Left ventricle myocardium inferior (tissue), 1 donor: Measurements from ENCODE around the gene PPP1R9A. TPM values are rescaled to one million over a fixed set of nuclear protein-coding genes. Genes with fewer than 3 reads are reported as not detected.

Experiments used
- DNase-seq: peaks from one replicate; pipeline ENCODE4 v3.0.0-alpha.2; 2020
- H3K27ac ChIP-seq: fragments of 200-600 bp; replicated peaks from 2 replicates; pipeline ENCODE4 v1.8.0; 2021
- H3K27me3 ChIP-seq: fragments of 200-600 bp; 2 replicates; pipeline ENCODE4 v1.8.0; 2021; ENCODE audit warnings: low read depth
- H3K36me3 ChIP-seq: fragments of 200-600 bp; 2 replicates; pipeline ENCODE4 v1.8.0; 2021
- H3K4me1 ChIP-seq: fragments of 200-600 bp; 2 replicates; pipeline ENCODE4 v1.8.0; 2021
- H3K4me3 ChIP-seq: fragments of 200-600 bp; 2 replicates; pipeline ENCODE4 v1.8.0; 2021; ENCODE audit warnings: mild to moderate bottlenecking, moderate library complexity
- H3K9me3 ChIP-seq: fragments of 200-600 bp; replicated peaks from 2 replicates; pipeline ENCODE4 v1.8.0; 2021
- intact Hi-C: fragments of 100-400 bp; cut with micrococcal nuclease; formaldehyde crosslinking; loops from one replicate; pipeline ENCODE4 v1.11.0; 2022
- total RNA-seq: library from RNA; stranded (reverse); fragmentation: NEBNext Ultra II Directional; extraction: Animal tissue kit (Norgen Biotek cat#: 25700); gene quantifications from one replicate; pipeline ENCODE4 v1.2.1, GENCODE V29; 2021
- TF ChIP-seq, protein P1 (sequence below): fragments of 200-600 bp; IDR thresholded peaks from 2 replicates; pipeline ENCODE4 v1.8.0; 2021; ENCODE audit warnings: antibody characterized with exemption, mild to moderate bottlenecking, borderline replicate concordance
- donor health status: DM: no; HTN: yes; CAD: no; lungs with severe emphysema.

The PPP1R9A gene
- total RNA-seq, 1 donor from 2014 or later, result 27.6 TPM

DNA sequence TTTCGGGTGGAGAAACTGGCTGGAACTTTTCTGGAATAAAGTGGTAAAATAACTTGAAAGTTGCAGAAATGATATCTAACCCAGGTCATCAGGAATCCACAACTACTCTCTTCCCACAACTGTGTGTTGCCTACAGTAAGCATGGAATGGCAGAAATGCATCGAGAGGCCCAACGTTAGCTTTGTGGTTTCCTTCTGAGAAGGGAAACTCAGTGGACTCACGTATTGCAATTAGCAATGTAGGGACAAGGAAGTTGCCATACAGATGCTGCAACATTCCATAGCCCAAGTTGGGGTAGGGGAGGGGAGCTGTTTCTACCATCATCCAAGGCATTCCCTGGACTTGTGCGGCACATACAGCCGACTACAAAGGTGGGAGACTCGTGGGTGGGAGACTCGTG lies 415.0 kb downstream of the PPP1R9A start:
- no peaks in the 10 kb centered on the region for H3K36me3 ChIP-seq
- TF ChIP-seq, protein P1, sequence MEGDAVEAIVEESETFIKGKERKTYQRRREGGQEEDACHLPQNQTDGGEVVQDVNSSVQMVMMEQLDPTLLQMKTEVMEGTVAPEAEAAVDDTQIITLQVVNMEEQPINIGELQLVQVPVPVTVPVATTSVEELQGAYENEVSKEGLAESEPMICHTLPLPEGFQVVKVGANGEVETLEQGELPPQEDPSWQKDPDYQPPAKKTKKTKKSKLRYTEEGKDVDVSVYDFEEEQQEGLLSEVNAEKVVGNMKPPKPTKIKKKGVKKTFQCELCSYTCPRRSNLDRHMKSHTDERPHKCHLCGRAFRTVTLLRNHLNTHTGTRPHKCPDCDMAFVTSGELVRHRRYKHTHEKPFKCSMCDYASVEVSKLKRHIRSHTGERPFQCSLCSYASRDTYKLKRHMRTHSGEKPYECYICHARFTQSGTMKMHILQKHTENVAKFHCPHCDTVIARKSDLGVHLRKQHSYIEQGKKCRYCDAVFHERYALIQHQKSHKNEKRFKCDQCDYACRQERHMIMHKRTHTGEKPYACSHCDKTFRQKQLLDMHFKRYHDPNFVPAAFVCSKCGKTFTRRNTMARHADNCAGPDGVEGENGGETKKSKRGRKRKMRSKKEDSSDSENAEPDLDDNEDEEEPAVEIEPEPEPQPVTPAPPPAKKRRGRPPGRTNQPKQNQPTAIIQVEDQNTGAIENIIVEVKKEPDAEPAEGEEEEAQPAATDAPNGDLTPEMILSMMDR, result no peak
- H3K27me3 ChIP-seq, result peaks cover 41% of the 10 kb centered on the region
- no peaks in the 10 kb centered on the region for H3K9me3 ChIP-seq
- H3K4me3 ChIP-seq, result no peak overlapping the region
- DNase-seq, result no peak
- H3K27ac ChIP-seq, result no peak overlapping the region
- no peaks in the 10 kb centered on the region for H3K4me1 ChIP-seq
- intact Hi-C loops, result no loop called here

DNA sequence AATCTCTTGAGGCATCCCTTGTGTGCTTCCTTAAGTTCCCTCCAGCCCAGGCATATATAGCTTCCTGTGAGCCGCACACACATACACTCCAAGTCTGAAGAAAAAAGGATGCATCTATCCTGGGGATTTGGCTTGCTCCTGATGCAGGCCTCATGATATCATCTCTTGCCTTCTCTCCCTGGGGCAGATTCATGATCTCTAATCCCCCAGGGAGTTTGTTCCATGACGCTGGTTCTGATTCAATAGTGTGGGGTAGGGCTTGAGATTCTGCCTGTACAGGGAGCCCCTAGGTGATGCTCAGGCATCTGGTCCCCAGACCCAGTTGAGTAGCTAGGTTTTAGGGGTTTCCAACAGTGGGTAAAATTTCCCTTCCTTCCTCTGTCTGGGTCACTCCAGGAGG lies 415.5 kb downstream of the PPP1R9A start:
- TF ChIP-seq, protein P1, result no peak
- DNase-seq, result no peak
- intact Hi-C loops, result no loop called here
- Histone ChIP-seq H3K4me3 (no peak overlapping the region), H3K4me1 (no peaks in the 10 kb centered on the region), H3K9me3 (no peaks in the 10 kb centered on the region), H3K36me3 (no peaks in the 10 kb centered on the region), H3K27ac (no peak overlapping the region), H3K27me3 (peaks cover 41% of the 10 kb centered on the region)

DNA sequence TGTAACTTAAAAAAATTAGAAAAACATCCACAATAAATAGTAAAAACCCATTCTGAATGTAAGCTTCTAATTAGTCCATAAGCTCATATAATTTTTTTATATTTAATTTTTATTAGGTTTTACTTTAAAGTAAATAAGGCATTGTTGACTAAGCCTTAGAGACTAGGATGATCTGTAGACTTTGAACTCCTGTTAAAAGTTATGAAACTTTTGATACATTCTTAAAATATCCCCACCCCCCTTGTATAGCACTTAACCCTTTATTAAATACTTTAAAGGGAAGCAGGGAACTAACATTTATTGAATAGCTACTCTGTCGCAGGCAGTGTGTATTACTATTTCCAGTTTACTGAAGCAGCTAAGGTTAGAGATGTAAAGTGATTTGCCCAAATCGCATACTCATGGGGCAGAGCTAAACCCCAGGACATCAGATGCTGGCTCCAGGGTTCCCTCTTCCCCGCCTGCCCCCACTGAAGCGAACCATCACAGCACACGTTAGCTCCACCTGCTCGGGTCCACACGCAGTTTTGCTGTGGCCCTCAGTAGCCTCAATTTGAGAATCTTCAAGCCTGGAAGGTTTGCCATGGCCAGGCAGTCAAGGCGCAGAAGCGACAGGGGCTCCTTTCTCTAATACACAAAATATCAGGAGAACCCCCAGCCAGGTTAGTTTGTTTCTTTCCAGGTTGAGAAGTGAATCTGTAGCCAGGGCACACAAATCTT lies 416.2 kb downstream of the PPP1R9A start:
- Histone ChIP-seq H3K4me3 (no peak overlapping the region), H3K27ac (no peak overlapping the region), H3K9me3 (no peaks in the 10 kb centered on the region), H3K36me3 (no peaks in the 10 kb centered on the region), H3K27me3 (peaks cover 41% of the 10 kb centered on the region), H3K4me1 (no peaks in the 10 kb centered on the region)
- intact Hi-C loops, result no loop called here
- no peak for DNase-seq
- TF ChIP-seq, protein P1, result no peak

DNA sequence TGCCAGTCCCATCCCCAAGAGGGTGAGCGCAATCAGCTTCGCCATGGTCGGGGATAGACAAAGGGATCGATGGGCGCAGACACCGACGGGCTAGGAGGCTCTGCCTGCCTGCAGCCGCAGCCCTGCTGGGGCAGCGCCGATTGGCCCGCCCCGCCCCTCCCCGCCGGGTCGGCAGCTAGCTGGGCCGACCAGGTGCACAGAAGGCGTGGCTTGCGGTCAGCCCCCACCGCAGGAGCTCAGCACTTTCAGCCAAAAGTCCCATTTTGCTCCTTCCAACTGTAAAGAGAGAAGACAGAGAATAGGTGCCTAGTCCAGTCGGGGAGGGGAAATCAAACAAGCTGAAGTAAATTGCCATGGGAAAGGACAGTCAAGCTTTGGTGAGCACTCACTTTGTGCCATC lies 417.0 kb downstream of the PPP1R9A start, which contains the start of gene PON1:
Gene PON1, minus strand, starts transcription at position 102 of the 400 bp plus-strand sequence. Its CDS starts 57 bp downstream, at position 45.
- Histone ChIP-seq H3K4me1 (no peaks in the 10 kb centered on the region), H3K4me3 (no peak within 1 kb of the TSS), H3K27ac (no peak within 1 kb of the TSS), H3K36me3 (no peaks in the 10 kb centered on the region), H3K27me3 (peaks cover 41% of the 10 kb centered on the region), H3K9me3 (no peaks in the 10 kb centered on the region)
- intact Hi-C loops, result no loop called here
- DNase-seq, result no peak
- TF ChIP-seq, protein P1, result no peak

DNA sequence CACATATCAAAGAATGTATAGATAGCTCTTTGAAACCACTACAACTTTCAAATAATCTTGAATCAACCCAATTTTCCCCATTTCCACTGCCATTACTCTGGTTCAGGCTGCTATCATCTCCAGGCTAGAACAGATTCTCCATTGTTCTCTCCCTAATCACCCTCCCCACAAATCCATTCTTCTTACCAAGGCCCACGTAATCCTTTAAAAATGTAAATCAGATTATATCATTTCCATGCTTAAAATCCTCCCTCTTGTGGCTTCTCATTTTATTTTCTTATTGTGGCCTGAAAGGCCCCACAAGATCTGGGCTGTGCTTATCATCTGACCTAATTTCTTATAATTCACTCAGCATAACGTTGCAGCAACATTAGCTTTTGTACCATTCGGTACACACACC lies 420.0 kb downstream of the PPP1R9A start:
- DNase-seq, result no peak
- Histone ChIP-seq H3K27ac (no peak overlapping the region), H3K9me3 (no peaks in the 10 kb centered on the region), H3K27me3 (peaks cover 41% of the 10 kb centered on the region), H3K36me3 (no peaks in the 10 kb centered on the region), H3K4me1 (no peaks in the 10 kb centered on the region), H3K4me3 (no peak overlapping the region)
- intact Hi-C loops, result no loop called here
- TF ChIP-seq, protein P1, result no peak
